Kidney (tissue), 14 donors: Measurements from ENCODE around the gene SFT2D2. TPM values are rescaled to one million over a fixed set of nuclear protein-coding genes. Genes with fewer than 3 reads are reported as not detected.

Experiments used
- DNase-seq, 5 donors: peaks; one replicate each; pipeline ENCODE4 v3.0.0-alpha.2; 2013 to 2020
- FAIRE-seq: peaks from 2 replicates; lab custom pipeline; 2012; peaks lifted over from hg19 to GRCh38; lab: Jason Lieb, UNC
- H3K27ac ChIP-seq, 2 donors: one replicate each; pipeline ENCODE4 v1.7.0; 2013; ENCODE audit warnings: low read depth in 2 of 2, low read length in 2 of 2, inconsistent platforms in 1 of 2
- H3K27me3 ChIP-seq: one replicate; pipeline ENCODE4 v1.7.1; 2013; ENCODE audit warnings: low read length, inconsistent platforms; ENCODE audit not compliant: control insufficient read depth, insufficient read depth
- H3K36me3 ChIP-seq, 3 donors: one replicate each; pipeline versions ENCODE4 v1.7.0 to v1.7.1; 2013; ENCODE audit warnings: low read length in 3 of 3, control low read depth in 1 of 3, inconsistent platforms in 1 of 3; ENCODE audit not compliant: insufficient read depth in 3 of 3, control insufficient read depth in 2 of 3
- H3K4me1 ChIP-seq, 3 donors: one replicate each; pipeline versions ENCODE4 v1.7.0 to v1.7.1; 2013; ENCODE audit warnings: low read length in 3 of 3, inconsistent platforms in 1 of 3, low read depth in 1 of 3; ENCODE audit not compliant: control insufficient read depth in 2 of 3, insufficient read depth in 2 of 3
- H3K4me3 ChIP-seq, 3 donors: one replicate each; pipeline versions ENCODE4 v1.7.0 to v1.8.1; 2013; ENCODE audit warnings: low read length in 3 of 3, control low read depth in 1 of 3, inconsistent platforms in 1 of 3
- H3K9ac ChIP-seq, 3 donors: one replicate each; pipeline versions ENCODE4 v1.7.0 to v1.7.1; 2013; ENCODE audit warnings: low read length in 3 of 3, control low read depth in 1 of 3, inconsistent platforms in 1 of 3
- H3K9me3 ChIP-seq, 3 donors: one replicate each; pipeline versions ENCODE4 v1.7.0 to v1.7.1; 2013; ENCODE audit warnings: low read length in 3 of 3, control low read depth in 1 of 3, inconsistent platforms in 1 of 3; ENCODE audit not compliant: control insufficient read depth in 2 of 3, insufficient read depth in 1 of 3
- intact Hi-C: fragments of 100-400 bp; cut with DNase I; formaldehyde crosslinking; loops from one replicate; pipeline ENCODE4 v1.11.1; 2022
- polyA plus RNA-seq: library from polyadenylated mRNA; stranded (reverse); fragments of 350-450 nt; fragmentation: Illumina TruSeq; extraction: RNeasy Lipid Tissue Mini Kit (QIAGEN cat#74804); gene quantifications from one replicate; pipeline ENCODE4 v1.2.3, GENCODE V29; 2014; ENCODE audit warnings: low read depth, low replicate concordance; ENCODE audit not compliant: insufficient read depth
- total RNA-seq: library from RNA; stranded (reverse); fragmentation: NEBNext Ultra II Directional; extraction: Animal tissue kit (Norgen Biotek cat#: 25700); gene quantifications from one replicate; pipeline ENCODE4 v1.2.1, GENCODE V29; 2021
- TF ChIP-seq, protein P1 (sequence below): IDR thresholded peaks from 3 replicates; pipeline ENCODE4 v1.5.1; 2012; ENCODE audit warnings: mild to moderate bottlenecking, moderate library complexity, borderline replicate concordance; ENCODE audit not compliant: insufficient read depth; ENCODE audit errors: extremely low read depth
- donor health status: control.
- donor health status: control.
- donor health status: control.
- donor health status: control.
- donor health status: control.
- donor health status: DM: yes; HTN: yes; CAD: no.
- donor health status: Normal renal cell carcinoma (clear cell type).

Gene SFT2D2
- total and polyA plus RNA-seq, 2 donors from 2014 or later = 7.4 to 89.3 TPM

DNA sequence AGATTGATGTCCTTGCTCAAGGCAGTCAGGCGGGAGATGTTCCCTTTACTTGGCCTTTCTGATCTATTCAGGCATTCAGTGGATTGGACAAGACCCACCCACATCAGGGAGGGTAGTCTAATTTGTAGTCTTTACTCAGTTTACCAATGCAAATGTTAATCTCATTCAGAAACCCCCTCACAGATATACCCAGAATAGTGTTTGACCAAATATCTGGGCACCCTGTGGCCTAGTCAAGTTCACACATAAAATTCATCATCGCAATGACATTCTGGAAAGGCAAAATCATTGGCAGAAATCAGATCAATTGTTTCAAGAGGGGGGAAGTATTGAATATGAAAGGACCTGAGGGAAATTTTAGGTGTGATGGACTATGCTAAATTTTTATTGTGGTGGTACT is 12.5 kb upstream of the SFT2D2 start:
- TF ChIP-seq, protein P1, sequence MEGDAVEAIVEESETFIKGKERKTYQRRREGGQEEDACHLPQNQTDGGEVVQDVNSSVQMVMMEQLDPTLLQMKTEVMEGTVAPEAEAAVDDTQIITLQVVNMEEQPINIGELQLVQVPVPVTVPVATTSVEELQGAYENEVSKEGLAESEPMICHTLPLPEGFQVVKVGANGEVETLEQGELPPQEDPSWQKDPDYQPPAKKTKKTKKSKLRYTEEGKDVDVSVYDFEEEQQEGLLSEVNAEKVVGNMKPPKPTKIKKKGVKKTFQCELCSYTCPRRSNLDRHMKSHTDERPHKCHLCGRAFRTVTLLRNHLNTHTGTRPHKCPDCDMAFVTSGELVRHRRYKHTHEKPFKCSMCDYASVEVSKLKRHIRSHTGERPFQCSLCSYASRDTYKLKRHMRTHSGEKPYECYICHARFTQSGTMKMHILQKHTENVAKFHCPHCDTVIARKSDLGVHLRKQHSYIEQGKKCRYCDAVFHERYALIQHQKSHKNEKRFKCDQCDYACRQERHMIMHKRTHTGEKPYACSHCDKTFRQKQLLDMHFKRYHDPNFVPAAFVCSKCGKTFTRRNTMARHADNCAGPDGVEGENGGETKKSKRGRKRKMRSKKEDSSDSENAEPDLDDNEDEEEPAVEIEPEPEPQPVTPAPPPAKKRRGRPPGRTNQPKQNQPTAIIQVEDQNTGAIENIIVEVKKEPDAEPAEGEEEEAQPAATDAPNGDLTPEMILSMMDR = no peak
- H3K9ac ChIP-seq = no peak overlapping the region
- H3K9me3 ChIP-seq = peaks cover 0 to 9% (median 0%) of the 10 kb centered on the region in 3 donors
- FAIRE-seq (no peak), DNase-seq (no peak)
- no peaks in the 10 kb centered on the region for H3K36me3 ChIP-seq
- no peaks in the 10 kb centered on the region for H3K27me3 ChIP-seq
- H3K4me1 ChIP-seq = no peaks in the 10 kb centered on the region
- no peak overlapping the region for H3K4me3 ChIP-seq
- no peak overlapping the region for H3K27ac ChIP-seq
- intact Hi-C loops = no loop called here

DNA sequence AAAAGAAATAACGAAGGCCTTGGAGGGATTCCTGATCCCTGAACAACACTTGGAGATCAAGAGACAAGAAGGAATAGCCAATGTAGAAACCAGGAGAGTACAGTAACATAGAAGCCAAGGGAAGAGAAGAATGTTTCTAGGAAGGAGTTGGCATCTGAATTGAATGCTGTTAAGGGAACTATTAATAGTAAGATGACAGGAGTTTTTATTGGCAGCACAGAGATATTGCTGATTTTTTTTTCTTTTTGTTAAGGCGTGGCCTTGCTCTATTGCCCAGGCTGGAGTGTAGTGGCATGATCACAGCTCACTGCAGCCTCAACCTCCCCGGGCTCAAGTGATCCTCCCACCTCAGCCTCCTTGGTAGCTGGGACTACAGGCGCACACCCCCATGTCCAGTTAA is 9.6 kb upstream of the SFT2D2 start:
- H3K9me3 ChIP-seq = peaks cover 0 to 9% (median 0%) of the 10 kb centered on the region in 3 donors
- H3K27ac ChIP-seq = no peak overlapping the region
- no peaks in the 10 kb centered on the region for H3K4me1 ChIP-seq
- intact Hi-C loops = no loop called here
- no peak overlapping the region for H3K4me3 ChIP-seq
- DNase-seq = no peak
- H3K36me3 ChIP-seq = no peaks in the 10 kb centered on the region
- no peak overlapping the region for H3K9ac ChIP-seq
- no peaks in the 10 kb centered on the region for H3K27me3 ChIP-seq
- TF ChIP-seq, protein P1 = no peak
- FAIRE-seq = no peak

DNA sequence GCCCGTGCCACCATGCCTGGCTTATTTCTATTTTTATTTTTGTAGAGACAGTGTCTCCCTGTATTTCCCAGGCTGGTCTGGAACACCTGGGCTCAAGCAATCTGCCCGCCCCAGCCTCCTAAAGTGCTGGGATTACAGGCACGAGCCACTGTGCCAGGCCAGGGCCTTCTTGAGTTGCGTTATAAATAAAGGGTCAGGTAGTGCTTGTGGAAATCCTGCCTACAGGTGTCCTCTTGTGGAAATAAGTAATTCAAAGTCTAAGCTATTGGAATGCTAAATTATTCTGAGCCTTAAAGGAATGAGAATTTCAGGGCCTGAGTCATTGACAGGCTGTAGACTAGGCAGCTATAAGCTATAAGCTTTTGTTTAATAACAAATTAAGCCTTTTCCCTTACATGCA is 8.1 kb upstream of the SFT2D2 start:
- no peak overlapping the region for H3K9ac ChIP-seq
- intact Hi-C loops = no loop called here
- no peaks in the 10 kb centered on the region for H3K36me3 ChIP-seq
- TF ChIP-seq, protein P1 = no peak
- FAIRE-seq = no peak
- no peak for DNase-seq
- no peak overlapping the region for H3K27ac ChIP-seq
- H3K9me3 ChIP-seq = peaks cover 0 to 5% (median 0%) of the 10 kb centered on the region in 3 donors
- no peaks in the 10 kb centered on the region for H3K4me1 ChIP-seq
- H3K27me3 ChIP-seq = no peaks in the 10 kb centered on the region
- H3K4me3 ChIP-seq = no peak overlapping the region

- H3K9me3 ChIP-seq = no peaks in the 10 kb centered on the region
- no peak overlapping the region for H3K27ac ChIP-seq
- TF ChIP-seq, protein P1 = no peak
- H3K36me3 ChIP-seq = no peaks in the 10 kb centered on the region
- no peak overlapping the region for H3K4me3 ChIP-seq
- intact Hi-C loops = no loop called here
- no peaks in the 10 kb centered on the region for H3K4me1 ChIP-seq
- FAIRE-seq (no peak), DNase-seq (no peak)
- no peaks in the 10 kb centered on the region for H3K27me3 ChIP-seq
- no peak overlapping the region for H3K9ac ChIP-seq
Observed at GRCh38 chr1:168218658-168219057, 7.1 kb upstream of the SFT2D2 start.
